ENCODE data around the gene ENAH.
"Not testable (repeated sequence)": the region's sequence is repeated elsewhere in the genome, so short reads cannot be mapped to it uniquely, and the experiment has no call there.

Gene ENAH

DNA sequence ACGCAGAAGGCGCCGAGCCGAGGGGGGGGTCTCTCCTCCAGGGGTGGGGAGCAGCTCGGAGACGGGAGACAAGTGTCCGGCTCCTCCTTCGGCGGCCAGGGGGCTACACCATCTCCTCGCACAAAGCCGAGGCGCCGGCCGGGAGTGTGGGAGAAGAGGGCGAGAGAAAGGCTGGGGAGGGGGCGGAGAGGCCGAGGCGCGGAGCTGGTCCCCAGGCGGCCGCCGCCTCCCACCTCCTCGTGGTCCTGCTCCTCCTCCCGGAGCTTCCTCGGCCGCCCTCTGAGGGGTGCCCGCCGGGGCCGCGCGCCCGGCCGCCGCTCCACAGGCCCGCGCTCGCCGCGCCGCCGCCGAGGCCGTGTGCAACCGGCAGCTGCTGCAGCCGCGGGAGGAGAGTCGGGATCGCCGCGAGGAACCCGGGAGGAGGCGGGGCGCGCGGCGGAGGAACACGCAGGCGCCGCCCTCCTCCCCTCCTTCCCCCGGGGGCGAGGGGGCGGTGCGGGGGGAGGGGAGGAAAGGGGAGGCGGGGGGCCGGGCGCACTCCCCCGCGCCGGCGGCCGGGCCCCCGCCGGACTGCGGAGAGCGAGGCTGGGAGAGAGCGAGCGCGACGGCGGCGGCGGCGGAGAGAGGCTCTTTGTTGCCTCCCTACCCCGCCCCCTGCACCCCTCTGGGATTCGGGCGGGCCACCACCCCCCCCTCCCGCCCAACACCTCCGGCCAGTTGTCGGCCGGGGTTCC is at the start of gene ENAH:
Gene ENAH, minus strand, starts transcription at position 395 of the 734 bp plus-strand sequence. CDS start 433 bp downstream, outside the sequence.
- TF ChIP-seq, protein P1, sequence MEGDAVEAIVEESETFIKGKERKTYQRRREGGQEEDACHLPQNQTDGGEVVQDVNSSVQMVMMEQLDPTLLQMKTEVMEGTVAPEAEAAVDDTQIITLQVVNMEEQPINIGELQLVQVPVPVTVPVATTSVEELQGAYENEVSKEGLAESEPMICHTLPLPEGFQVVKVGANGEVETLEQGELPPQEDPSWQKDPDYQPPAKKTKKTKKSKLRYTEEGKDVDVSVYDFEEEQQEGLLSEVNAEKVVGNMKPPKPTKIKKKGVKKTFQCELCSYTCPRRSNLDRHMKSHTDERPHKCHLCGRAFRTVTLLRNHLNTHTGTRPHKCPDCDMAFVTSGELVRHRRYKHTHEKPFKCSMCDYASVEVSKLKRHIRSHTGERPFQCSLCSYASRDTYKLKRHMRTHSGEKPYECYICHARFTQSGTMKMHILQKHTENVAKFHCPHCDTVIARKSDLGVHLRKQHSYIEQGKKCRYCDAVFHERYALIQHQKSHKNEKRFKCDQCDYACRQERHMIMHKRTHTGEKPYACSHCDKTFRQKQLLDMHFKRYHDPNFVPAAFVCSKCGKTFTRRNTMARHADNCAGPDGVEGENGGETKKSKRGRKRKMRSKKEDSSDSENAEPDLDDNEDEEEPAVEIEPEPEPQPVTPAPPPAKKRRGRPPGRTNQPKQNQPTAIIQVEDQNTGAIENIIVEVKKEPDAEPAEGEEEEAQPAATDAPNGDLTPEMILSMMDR (conservative IDR thresholded peaks at IDR 0.05; ENCODE audit: control insufficient read depth, insufficient read depth, low read depth, low read length) = no peak
- peak; percentile 66 for DNase-seq (ENCODE audit: low read depth)
- H3K4me3 ChIP-seq (ENCODE audit: control insufficient read depth, low read depth, low read length) = peak within 1 kb of the TSS; percentile 90

GRCh38 chr1:225700889-225701465 is 48.1 kb upstream of the ENAH start:
- peak; percentile 14 for DNase-seq (ENCODE audit: low read depth)
- TF ChIP-seq, protein P1 (conservative IDR thresholded peaks at IDR 0.05; ENCODE audit: control insufficient read depth, insufficient read depth, low read depth, low read length) = no peak
- H3K4me3 ChIP-seq (ENCODE audit: control insufficient read depth, low read depth, low read length) = no peak overlapping the region

DNA sequence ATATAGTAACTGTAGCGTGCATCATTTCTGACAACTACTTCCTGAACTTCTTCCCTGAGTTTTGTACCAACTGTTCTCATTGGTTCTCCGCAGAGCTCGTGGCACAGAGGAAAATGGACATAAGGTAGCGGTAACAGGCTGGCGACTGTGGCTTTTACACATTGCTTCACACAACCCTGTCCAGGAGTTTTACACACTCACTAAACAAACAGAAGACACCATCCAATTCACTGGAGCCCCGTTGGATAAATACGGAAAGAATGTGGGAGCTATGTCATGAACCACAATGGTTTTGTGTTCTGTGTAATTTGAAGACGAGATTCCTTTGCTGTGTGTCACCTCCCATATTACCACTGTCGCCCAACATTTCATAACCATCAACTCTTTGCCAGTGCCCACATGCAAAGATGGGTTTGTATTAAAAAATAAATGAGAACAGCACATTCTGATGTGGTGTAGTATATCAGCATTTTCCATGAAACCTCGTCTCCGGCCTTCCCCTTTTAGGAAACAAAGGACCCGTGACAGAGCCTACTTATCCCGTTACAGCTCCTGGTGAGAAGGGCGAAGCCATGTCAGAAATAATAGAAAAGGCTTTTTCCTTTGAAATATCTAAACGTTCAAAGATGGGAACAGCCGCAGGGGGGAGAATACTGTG is 47.4 kb upstream of the ENAH start:
- no peak overlapping the region for H3K4me3 ChIP-seq (ENCODE audit: control insufficient read depth, low read depth, low read length)
- peak; percentile 99 for DNase-seq (ENCODE audit: low read depth)
- TF ChIP-seq, protein P1 (conservative IDR thresholded peaks at IDR 0.05; ENCODE audit: control insufficient read depth, insufficient read depth, low read depth, low read length) = no peak

DNA sequence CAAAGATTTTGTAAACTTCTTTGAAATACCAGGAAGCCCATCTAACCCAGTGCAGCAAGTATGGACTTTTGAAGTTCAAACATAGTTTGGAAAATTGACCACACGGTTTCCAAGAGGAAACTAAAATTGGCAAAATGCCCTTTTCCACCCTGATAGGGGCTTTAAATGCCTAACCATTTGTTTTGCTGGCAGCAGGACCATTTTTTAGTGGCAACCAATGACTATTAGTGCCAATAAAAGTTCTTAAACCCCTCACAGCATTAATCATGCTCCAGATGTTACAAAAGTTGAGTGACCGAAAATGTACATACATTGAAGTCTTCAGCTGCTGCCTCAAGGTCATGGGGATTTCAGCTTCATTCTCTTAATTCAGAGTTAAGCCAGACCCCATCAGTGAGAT is 46.4 kb upstream of the ENAH start:
- TF ChIP-seq, protein P1 (conservative IDR thresholded peaks at IDR 0.05; ENCODE audit: control insufficient read depth, insufficient read depth, low read depth, low read length) = no peak
- peak; percentile 15 for DNase-seq (ENCODE audit: low read depth)

GRCh38 chr1:225698194-225698593 is 45.3 kb upstream of the ENAH start:
- not testable (repeated sequence) for DNase-seq (ENCODE audit: low read depth); H3K4me3 ChIP-seq (ENCODE audit: control insufficient read depth, low read depth, low read length)

More for the DNA sequence above, 46.4 kb upstream of the ENAH start:
- H3K4me3 ChIP-seq (ENCODE audit: control insufficient read depth, low read depth, low read length) = no peak overlapping the region

GRCh38 chr1:225697428-225697827 is 44.5 kb upstream of the ENAH start:
- TF ChIP-seq, protein P1 (conservative IDR thresholded peaks at IDR 0.05; ENCODE audit: control insufficient read depth, insufficient read depth, low read depth, low read length) = no peak
- H3K4me3 ChIP-seq (ENCODE audit: control insufficient read depth, low read depth, low read length) = no peak overlapping the region
- no peak for DNase-seq (ENCODE audit: low read depth)
